Keratinocyte (primary cell): ENCODE results near the gene PHF2. TPM values are rescaled to one million over a fixed set of nuclear protein-coding genes. Genes with fewer than 3 reads are reported as not detected.

ENCODE experiments used
- DNase-seq: peaks from one replicate; pipeline ENCODE4 v3.0.0-alpha.2; 2011; ENCODE audit warnings: low read depth, missing footprints, low spot score
- FAIRE-seq: peaks from 2 replicates; lab custom pipeline; 2011; peaks lifted over from hg19 to GRCh38; lab: Jason Lieb, UNC
- H2AFZ ChIP-seq: 2 replicates; pipeline ENCODE4 v1.6.0; 2012; ENCODE audit warnings: low read length, control low read depth, inconsistent platforms; ENCODE audit not compliant: control insufficient read depth
- H3K27ac ChIP-seq: 2 replicates; pipeline ENCODE4 v1.5.1; 2011; ENCODE audit warnings: low read length; ENCODE audit not compliant: control insufficient read depth, insufficient read depth
- H3K27me3 ChIP-seq: 3 replicates; pipeline ENCODE4 v1.6.0; 2011; ENCODE audit warnings: low read length; ENCODE audit not compliant: control insufficient read depth, insufficient read depth; ENCODE audit errors: extremely low read depth
- H3K36me3 ChIP-seq, 2 experiments: 2 replicates in 1 of 2; 3 replicates in 1 of 2; pipeline ENCODE4 v1.5.1; 2011; ENCODE audit warnings: low read length in 2 of 2, mild to moderate bottlenecking in 1 of 2; ENCODE audit not compliant: control insufficient read depth in 2 of 2, insufficient read depth in 2 of 2; ENCODE audit errors: extremely low read depth in 1 of 2
- H3K4me1 ChIP-seq: 3 replicates; pipeline ENCODE4 v1.5.1; 2011; ENCODE audit warnings: low read length; ENCODE audit not compliant: control insufficient read depth, insufficient read depth; ENCODE audit errors: extremely low read depth
- H3K4me2 ChIP-seq: 3 replicates; pipeline ENCODE4 v1.6.0; 2011; ENCODE audit warnings: low read depth, low read length; ENCODE audit not compliant: control insufficient read depth, insufficient read depth; ENCODE audit errors: extremely low read depth
- H3K4me3 ChIP-seq, 3 experiments: fragments of 200-600 bp in 1 of 3; sonication (generic) in 1 of 3; 2 replicates in 2 of 3; 3 replicates in 1 of 3; pipeline ENCODE4 v1.5.1; 2011 to 2016; ENCODE audit warnings: low read length in 3 of 3, mild to moderate bottlenecking in 3 of 3, control low read depth in 2 of 3, inconsistent platforms in 1 of 3, low read depth in 1 of 3, mixed read lengths in 1 of 3, mixed run types in 1 of 3, moderate library complexity in 1 of 3; ENCODE audit not compliant: control insufficient read depth in 2 of 3, insufficient read depth in 2 of 3; ENCODE audit errors: extremely low read depth in 1 of 3
- H3K79me2 ChIP-seq: 2 replicates; pipeline ENCODE4 v1.6.0; 2012; ENCODE audit warnings: low read length; ENCODE audit not compliant: control insufficient read depth, insufficient read depth
- H3K9ac ChIP-seq: 3 replicates; pipeline ENCODE4 v1.6.0; 2011; ENCODE audit warnings: low read length; ENCODE audit not compliant: control insufficient read depth, insufficient read depth; ENCODE audit errors: extremely low read depth
- H3K9me1 ChIP-seq: 3 replicates; pipeline ENCODE4 v1.6.0; 2011; ENCODE audit warnings: low read length; ENCODE audit not compliant: control insufficient read depth, insufficient read depth; ENCODE audit errors: extremely low read depth
- H3K9me3 ChIP-seq: 2 replicates; pipeline ENCODE4 v1.5.1; 2012; ENCODE audit warnings: low read depth, low read length; ENCODE audit not compliant: control insufficient read depth
- H4K20me1 ChIP-seq: 3 replicates; pipeline ENCODE4 v1.6.0; 2011; ENCODE audit warnings: low read length; ENCODE audit not compliant: control insufficient read depth, insufficient read depth; ENCODE audit errors: extremely low read depth
- CTCF ChIP-seq, 3 experiments: IDR thresholded peaks in 1 of 3; conservative IDR thresholded peaks in 1 of 3; optimal IDR thresholded peaks in 1 of 3; 2 replicates in 2 of 3; 3 replicates in 1 of 3; pipeline versions ENCODE3 to v1.5.1; 2011; ENCODE audit warnings: low read length in 3 of 3, mild to moderate bottlenecking in 3 of 3, moderate library complexity in 2 of 3, control low read depth in 1 of 3, inconsistent platforms in 1 of 3; ENCODE audit not compliant: insufficient read depth in 2 of 3; ENCODE audit errors: extremely low read depth in 1 of 3
- EZH2 ChIP-seq: IDR thresholded peaks from one replicate; pipeline ENCODE4 v1.6.1; 2012; ENCODE audit warnings: inconsistent platforms, mild to moderate bottlenecking, low read length, moderate library complexity
- dilution Hi-C: fragments of 300-500 bp; cut with MboI; formaldehyde crosslinking; loops from one replicate; pipeline ENCODE4 v1.7.0; 2020; ENCODE audit warnings: low sequenced_read_pairs; ENCODE audit not compliant: extremely low pct_ligation_motif_present
- polyA plus RNA-seq, 5 experiments: library from polyadenylated mRNA; depleted of rRNA in 3 of 5; stranded (reverse) in 3 of 5; stranded (forward) in 1 of 5; unstranded in 1 of 5; fragments of >200 nt; gene quantifications; 1 replicate in 1 of 5; 2 replicates in 3 of 5; 3 replicates in 1 of 5; pipeline versions ENCODE4 v1.2.1 to v1.2.3, GENCODE V29; 2011 to 2012; ENCODE audit warnings: missing spikeins in 2 of 5, low read depth in 1 of 5, low replicate concordance in 1 of 5

PHF2 gene
- polyA plus RNA-seq, 1 donor (not counting 4 experiments of a cell fraction or from before 2014, with no cell fraction given) = 5.1 TPM

DNA sequence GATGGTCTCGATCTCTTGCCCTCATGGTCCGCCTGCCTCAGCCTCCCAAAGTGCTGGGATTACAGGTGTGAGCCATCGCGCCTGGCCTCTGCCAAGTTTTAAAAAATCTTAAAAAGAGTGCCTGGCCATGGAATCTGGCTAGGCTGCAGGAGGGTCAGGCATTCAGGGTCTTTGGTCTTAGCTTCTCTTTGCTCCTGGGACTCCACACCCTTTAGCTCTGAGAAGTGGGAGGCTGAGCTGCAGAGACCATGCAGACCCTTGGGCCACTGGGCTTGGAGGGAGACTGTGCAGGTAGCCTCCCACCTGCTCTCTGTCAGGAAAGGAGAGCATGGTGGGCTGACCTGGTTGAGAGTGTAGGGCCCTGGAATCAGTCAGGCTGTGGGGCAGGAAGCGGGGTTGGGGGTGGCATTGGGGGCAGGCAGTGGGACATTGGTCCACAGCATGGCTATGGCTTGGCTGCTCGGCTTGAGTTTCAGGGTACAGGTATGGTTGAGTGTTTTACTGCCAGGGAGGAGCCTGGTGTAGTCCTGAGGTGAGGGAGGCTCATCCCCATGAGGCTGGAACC, 20.8 kb downstream of the PHF2 start:
- Histone ChIP-seq H3K27ac (no peak overlapping the region), H4K20me1 (no peaks in the 10 kb centered on the region), H3K27me3 (no peaks in the 10 kb centered on the region), H3K4me3 (no peak overlapping the region), H3K4me2 (no peak overlapping the region), H3K4me1 (peaks cover 21% of the 10 kb centered on the region), H2AFZ (no peak overlapping the region), H3K36me3 (peaks cover 0 to 2% of the 10 kb centered on the region in 2 experiments), H3K79me2 (peaks cover 34% of the 10 kb centered on the region), H3K9ac (no peak overlapping the region), H3K9me1 (no peaks in the 10 kb centered on the region), H3K9me3 (no peaks in the 10 kb centered on the region)
- no peak for TF ChIP-seq EZH2
- TF ChIP-seq CTCF (optimal IDR thresholded peaks at IDR 0.05 in 1 of 3, IDR thresholded peaks at IDR 0.05 in 1 of 3, conservative IDR thresholded peaks at IDR 0.05 in 1 of 3; ENCODE audit: extremely low read depth in 1 of 3, insufficient read depth in 2 of 3, low read length in 3 of 3) = no peak
- FAIRE-seq (no peak), DNase-seq (no peak)
- dilution Hi-C loops = no loop called here

- no peaks in the 10 kb centered on the region for H4K20me1 ChIP-seq
- H3K4me1 ChIP-seq = peaks cover 21% of the 10 kb centered on the region
- H3K27ac ChIP-seq = no peak overlapping the region
- no peaks in the 10 kb centered on the region for H3K27me3 ChIP-seq
- H3K4me3 ChIP-seq = no peak overlapping the region
- no peaks in the 10 kb centered on the region for H3K9me1 ChIP-seq
- no peak overlapping the region for H3K9ac ChIP-seq
- no peak for FAIRE-seq
- H2AFZ ChIP-seq = no peak overlapping the region
- no peak for DNase-seq
- H3K36me3 ChIP-seq = peaks cover 0 to 2% of the 10 kb centered on the region in 2 experiments
- peaks cover 34% of the 10 kb centered on the region for H3K79me2 ChIP-seq
- H3K9me3 ChIP-seq = no peaks in the 10 kb centered on the region
- dilution Hi-C loops = no loop called here
- TF ChIP-seq CTCF (optimal IDR thresholded peaks at IDR 0.05 in 1 of 3, IDR thresholded peaks at IDR 0.05 in 1 of 3, conservative IDR thresholded peaks at IDR 0.05 in 1 of 3; ENCODE audit: extremely low read depth in 1 of 3, insufficient read depth in 2 of 3, low read length in 3 of 3) = no peak
- TF ChIP-seq EZH2 = no peak
- no peak overlapping the region for H3K4me2 ChIP-seq
Observed at GRCh38 chr9:93597871-93598646, 21.7 kb downstream of the PHF2 start.
